Activated naive CD8-positive, alpha-beta T cell treated with anti-CD3 and anti-CD28 coated beads, Interleukin-2, amount 50 U/mL, for 24 hours (primary cell): ENCODE data around the gene EIF4A2.

Experiments used
- ATAC-seq: fragments of 150-1000 bp; cut with Tn5 transposase; one replicate; pipeline ENCODE4 v1.10.0; 2021
- DNase-seq: peaks from one replicate; pipeline ENCODE4 v3.0.0; 2021
- H3K27ac Mint-ChIP-seq: one replicate; pipeline ENCODE4 v1.8.0; 2021; ENCODE audit warnings: mild to moderate bottlenecking, mixed read lengths
- H3K27me3 Mint-ChIP-seq: one replicate; pipeline ENCODE4 v1.8.0; 2021; ENCODE audit warnings: mixed read lengths
- H3K36me3 Mint-ChIP-seq: one replicate; pipeline ENCODE4 v1.8.0; 2021; ENCODE audit warnings: low read depth, mixed read lengths
- H3K4me1 Mint-ChIP-seq: one replicate; pipeline ENCODE4 v1.8.0; 2021; ENCODE audit warnings: mixed read lengths
- H3K4me3 Mint-ChIP-seq: one replicate; pipeline ENCODE4 v1.8.0; 2021; ENCODE audit warnings: mild to moderate bottlenecking, moderate library complexity, mixed read lengths
- H3K9me3 Mint-ChIP-seq: one replicate; pipeline ENCODE4 v1.8.0; 2021; ENCODE audit warnings: mixed read lengths

The EIF4A2 gene

DNA sequence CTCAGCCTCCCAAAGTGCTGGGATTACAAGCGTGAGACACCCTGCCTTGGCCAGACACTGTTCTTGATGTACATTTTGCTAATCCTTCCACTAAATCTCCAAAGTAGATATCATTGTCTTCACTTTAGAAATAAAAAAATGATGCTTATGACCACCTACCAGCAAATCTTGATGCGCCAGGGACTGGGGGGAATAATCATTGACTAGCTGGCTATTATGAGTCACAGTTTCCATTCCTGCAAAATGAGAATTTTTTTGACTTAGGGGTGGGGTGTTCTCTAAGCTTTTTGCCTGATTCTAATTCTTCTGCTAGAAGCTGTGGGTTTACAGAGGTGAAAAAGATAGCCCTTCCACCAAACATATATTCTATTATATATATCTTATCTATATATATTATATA, 40.0 kb downstream of the EIF4A2 start:
- H3K36me3 Mint-ChIP-seq = peaks cover 8% of the 10 kb centered on the region
- ATAC-seq = no peak
- peak overlapping the region; percentile 73 for H3K27ac Mint-ChIP-seq
- peaks cover 18% of the 10 kb centered on the region for H3K27me3 Mint-ChIP-seq
- H3K4me1 Mint-ChIP-seq = peaks cover 36% of the 10 kb centered on the region
- no peak for DNase-seq
- H3K4me3 Mint-ChIP-seq = no peak overlapping the region
- H3K9me3 Mint-ChIP-seq = no peaks in the 10 kb centered on the region

- Mint-ChIP-seq H3K27ac (peak overlapping the region; percentile 84), H3K9me3 (no peaks in the 10 kb centered on the region), H3K27me3 (peaks cover 28% of the 10 kb centered on the region), H3K4me1 (peaks cover 36% of the 10 kb centered on the region), H3K36me3 (peaks cover 8% of the 10 kb centered on the region), H3K4me3 (peak overlapping the region; percentile 90)
- DNase-seq (no peak), ATAC-seq (no peak)
These were observed 41.2 kb downstream of the EIF4A2 start for GRCh38 chr3:186824430-186825139.

DNA sequence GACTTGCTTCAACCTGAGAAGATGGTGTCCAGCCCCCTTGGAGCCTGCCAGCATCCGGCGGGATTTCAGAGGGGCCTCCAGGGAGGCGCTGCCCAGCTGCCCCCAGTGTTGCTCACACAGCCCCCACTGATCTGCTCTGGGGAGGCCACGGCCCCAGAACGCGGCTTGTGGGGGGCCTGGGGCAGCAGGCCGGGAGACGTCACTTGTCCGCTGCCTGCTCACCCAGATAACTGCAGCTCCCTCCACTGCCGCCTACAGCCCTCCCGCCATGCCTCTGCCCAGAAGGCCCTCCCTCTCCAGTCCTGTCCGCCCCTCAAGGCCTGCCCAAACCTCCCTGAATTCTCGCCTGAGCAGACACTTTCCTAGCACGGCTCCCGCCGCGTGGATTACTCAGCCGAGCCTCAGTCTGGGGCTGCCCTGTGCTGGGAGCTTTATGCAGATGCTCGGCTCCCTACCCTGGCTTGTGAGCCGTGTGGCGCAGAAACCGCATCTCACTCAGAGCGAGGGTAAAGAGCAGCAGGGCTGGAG, 42.0 kb downstream of the EIF4A2 start:
- Mint-ChIP-seq H3K27ac (peak overlapping the region; percentile 84), H3K4me3 (peak overlapping the region; percentile 90), H3K4me1 (peaks cover 36% of the 10 kb centered on the region), H3K9me3 (no peaks in the 10 kb centered on the region), H3K27me3 (peaks cover 36% of the 10 kb centered on the region), H3K36me3 (peaks cover 8% of the 10 kb centered on the region)
- DNase-seq (peak; percentile 63), ATAC-seq (peak; percentile 85)

DNA sequence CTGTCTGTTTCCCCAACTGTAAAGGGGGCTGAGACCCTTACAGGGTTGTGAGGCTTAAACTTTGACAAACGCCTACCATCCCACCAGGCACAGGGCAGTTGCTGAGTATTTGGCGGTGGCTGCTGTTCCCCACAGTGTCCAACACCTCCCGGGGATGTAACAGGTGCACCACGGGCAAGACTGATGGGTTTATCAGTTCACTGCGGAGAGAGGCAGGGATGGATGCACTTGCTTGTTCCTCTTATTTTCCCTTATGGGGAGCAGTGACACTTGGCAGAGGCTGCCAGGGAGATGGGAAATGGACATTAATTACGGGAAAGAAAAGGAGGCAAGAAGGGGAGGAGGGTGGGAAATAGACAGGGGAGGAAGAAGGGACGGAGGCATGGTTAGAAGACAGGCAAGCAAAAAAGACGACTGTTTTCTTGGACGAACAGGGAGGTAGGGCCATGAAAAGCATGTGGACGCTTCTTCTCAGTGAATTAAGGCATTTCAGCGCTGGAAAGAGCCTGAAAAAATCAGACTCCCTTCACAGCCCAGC, 42.6 kb downstream of the EIF4A2 start:
- DNase-seq (peak; percentile 11), ATAC-seq (peak; percentile 29)
- H3K9me3 Mint-ChIP-seq = no peaks in the 10 kb centered on the region
- peaks cover 39% of the 10 kb centered on the region for H3K27me3 Mint-ChIP-seq
- H3K27ac Mint-ChIP-seq = peak overlapping the region; percentile 84
- peak overlapping the region; percentile 90 for H3K4me3 Mint-ChIP-seq
- H3K4me1 Mint-ChIP-seq = peaks cover 36% of the 10 kb centered on the region
- H3K36me3 Mint-ChIP-seq = peaks cover 8% of the 10 kb centered on the region

DNA sequence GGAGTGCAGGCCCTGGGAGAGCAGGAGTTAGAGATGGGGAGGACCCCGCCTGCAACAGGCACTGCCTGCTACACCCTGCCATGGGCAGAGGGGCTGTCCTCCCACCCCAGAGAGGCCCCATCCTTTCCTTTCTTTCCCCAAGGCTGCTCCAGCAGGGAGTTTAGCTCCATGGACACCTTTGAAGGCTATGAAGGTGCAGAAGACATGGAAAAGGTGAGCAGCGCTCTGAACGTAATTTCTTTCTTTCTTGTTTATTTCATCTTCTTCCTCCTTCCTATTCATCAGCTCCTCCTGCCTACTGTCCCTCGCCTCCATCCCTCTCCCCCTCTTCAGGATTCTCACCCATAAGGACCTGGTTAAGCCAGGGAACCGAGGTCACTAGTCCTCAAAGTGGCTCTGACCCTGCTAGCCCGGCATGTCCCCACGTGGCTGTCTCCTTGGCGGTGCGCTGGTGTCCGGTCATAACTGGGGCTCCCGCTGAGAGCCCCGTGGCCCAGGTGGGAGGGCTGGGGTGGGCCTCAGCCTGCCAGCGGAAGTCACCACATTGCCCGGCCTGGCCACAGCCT, 43.1 kb downstream of the EIF4A2 start:
- H3K4me1 Mint-ChIP-seq = peaks cover 36% of the 10 kb centered on the region
- H3K27me3 Mint-ChIP-seq = peaks cover 43% of the 10 kb centered on the region
- peaks cover 8% of the 10 kb centered on the region for H3K36me3 Mint-ChIP-seq
- H3K9me3 Mint-ChIP-seq = no peaks in the 10 kb centered on the region
- DNase-seq (peak; percentile 38), ATAC-seq (peak; percentile 13)
- H3K27ac Mint-ChIP-seq = peak overlapping the region; percentile 84
- peak overlapping the region; percentile 90 for H3K4me3 Mint-ChIP-seq

- DNase-seq (peak; percentile 88), ATAC-seq (peak; percentile 79)
- Mint-ChIP-seq H3K9me3 (no peaks in the 10 kb centered on the region), H3K4me1 (peaks cover 36% of the 10 kb centered on the region), H3K4me3 (peak overlapping the region; percentile 90), H3K36me3 (peaks cover 8% of the 10 kb centered on the region), H3K27ac (peak overlapping the region; percentile 84), H3K27me3 (peaks cover 50% of the 10 kb centered on the region)
These were observed 43.8 kb downstream of the EIF4A2 start for GRCh38 chr3:186826976-186827857.

- H3K27ac Mint-ChIP-seq = no peak overlapping the region
These were observed 45.0 kb downstream of the EIF4A2 start for GRCh38 chr3:186828340-186828739.

GRCh38 chr3:186831798-186832197, 48.4 kb downstream of the EIF4A2 start:
- peaks cover 7% of the 10 kb centered on the region for H3K4me1 Mint-ChIP-seq
- H3K4me3 Mint-ChIP-seq = no peak overlapping the region
- H3K27me3 Mint-ChIP-seq = peaks cover 43% of the 10 kb centered on the region
- ATAC-seq (no peak), DNase-seq (no peak)
- H3K36me3 Mint-ChIP-seq = no peaks in the 10 kb centered on the region
- no peak overlapping the region for H3K27ac Mint-ChIP-seq
- no peaks in the 10 kb centered on the region for H3K9me3 Mint-ChIP-seq

More at GRCh38 chr3:186828340-186828739, 45.0 kb downstream of the EIF4A2 start:
- no peak for DNase-seq
- Mint-ChIP-seq H3K4me1 (peaks cover 35% of the 10 kb centered on the region), H3K36me3 (peaks cover 8% of the 10 kb centered on the region), H3K9me3 (no peaks in the 10 kb centered on the region), H3K27me3 (peaks cover 56% of the 10 kb centered on the region), H3K4me3 (no peak overlapping the region)
- ATAC-seq = no peak

DNA sequence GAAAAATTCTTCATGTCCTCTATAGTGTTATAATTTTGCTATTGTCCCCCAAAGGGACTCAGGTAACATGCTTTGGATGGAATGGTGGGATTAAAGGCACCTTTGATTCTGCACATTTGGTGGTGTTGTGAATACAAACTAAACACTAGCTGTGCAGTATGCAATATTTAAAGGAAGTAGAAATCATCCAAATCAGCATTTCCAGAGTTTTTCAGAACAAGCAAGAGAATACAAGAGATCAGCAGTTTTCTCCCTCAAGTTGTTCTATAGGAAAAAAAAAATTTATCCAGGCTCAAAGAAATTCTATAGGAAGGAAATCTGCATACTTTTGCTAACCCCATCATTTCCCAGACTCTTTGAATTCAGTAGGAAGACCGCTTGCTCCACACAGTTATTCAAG, 48.9 kb downstream of the EIF4A2 start:
- Mint-ChIP-seq H3K9me3 (no peaks in the 10 kb centered on the region), H3K36me3 (no peaks in the 10 kb centered on the region), H3K4me1 (peaks cover 7% of the 10 kb centered on the region), H3K27me3 (peaks cover 43% of the 10 kb centered on the region), H3K27ac (no peak overlapping the region), H3K4me3 (no peak overlapping the region)
- ATAC-seq (no peak), DNase-seq (no peak)
